NOMO-1 treated with dmso at 0.1 percent for 144 hours (cell line): ENCODE data around the gene CBLIF.
"Not testable (repeated sequence)": the region's sequence is repeated elsewhere in the genome, so short reads cannot be mapped to it uniquely, and the experiment has no call there.

Experiments used
- DNase-seq: peaks from one replicate; lab custom pipeline; 2025; ENCODE audit not compliant: unreplicated experiment; lab: John Stamatoyannopoulos, UW

The CBLIF gene

GRCh38 chr11:59800390-59801025 lies 44.8 kb downstream of the CBLIF start:
- DNase-seq: no peak

- DNase-seq: no peak
Measured at GRCh38 chr11:59794417-59794816, 50.9 kb downstream of the CBLIF start.

DNA sequence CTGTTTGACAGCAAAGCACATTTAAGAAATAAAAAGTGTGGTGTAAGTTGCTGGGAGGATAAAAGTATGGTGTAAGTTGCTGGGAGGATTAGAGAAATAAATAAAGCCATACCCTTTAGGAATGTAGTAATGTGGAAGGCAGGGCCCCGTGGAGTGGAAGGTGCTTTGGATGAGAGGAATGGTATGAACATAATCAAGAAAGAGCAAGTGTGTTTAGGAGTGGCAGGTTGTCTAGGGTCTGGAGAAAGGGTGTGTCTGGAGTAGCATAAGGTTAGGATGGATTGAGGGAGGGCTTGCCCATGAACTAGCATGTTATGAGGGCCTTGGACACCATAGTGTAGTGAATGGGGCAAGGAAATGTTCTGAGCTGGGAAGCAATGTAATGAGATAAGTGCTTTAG lies 52.8 kb downstream of the CBLIF start:
- no peak for DNase-seq

DNA sequence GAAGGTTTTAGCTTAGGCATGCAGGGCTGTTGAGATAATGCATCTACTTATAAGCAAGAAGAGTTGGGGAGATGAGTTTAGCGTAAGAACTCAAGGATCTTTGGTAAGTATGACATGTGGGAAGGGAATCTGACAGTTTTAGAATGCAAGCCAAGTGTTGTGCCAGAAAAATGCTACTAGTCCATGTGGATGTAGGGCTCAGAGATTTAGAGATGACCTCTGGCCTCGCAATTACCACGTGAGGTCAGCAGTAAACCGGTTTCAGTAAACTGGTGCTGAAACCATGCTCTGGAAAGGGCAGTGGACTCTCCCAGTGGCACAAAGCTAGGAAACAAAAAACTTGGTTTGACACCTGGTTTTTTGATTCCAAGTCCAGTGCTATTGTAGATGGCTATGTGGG lies 53.7 kb downstream of the CBLIF start:
- no peak for DNase-seq

- no peak for DNase-seq
Measured at GRCh38 chr11:59787816-59788215, 57.5 kb downstream of the CBLIF start.

DNA sequence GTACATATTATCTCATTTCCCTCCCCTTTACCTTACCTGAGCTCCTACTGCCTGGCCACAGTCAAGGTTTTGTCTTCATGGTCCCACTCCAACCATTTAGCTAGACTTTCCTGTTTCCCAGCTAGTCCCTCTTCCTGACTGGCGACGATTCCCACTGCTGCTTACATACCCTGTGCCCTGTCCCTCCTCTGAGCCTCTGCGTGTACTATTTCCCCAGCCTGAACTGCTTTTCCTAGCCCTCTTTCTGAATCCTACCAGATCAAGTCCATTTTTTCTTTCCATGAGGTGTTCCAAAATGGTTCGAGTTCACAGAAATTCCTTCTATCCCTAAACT lies 58.1 kb downstream of the CBLIF start:
- no peak for DNase-seq

DNA sequence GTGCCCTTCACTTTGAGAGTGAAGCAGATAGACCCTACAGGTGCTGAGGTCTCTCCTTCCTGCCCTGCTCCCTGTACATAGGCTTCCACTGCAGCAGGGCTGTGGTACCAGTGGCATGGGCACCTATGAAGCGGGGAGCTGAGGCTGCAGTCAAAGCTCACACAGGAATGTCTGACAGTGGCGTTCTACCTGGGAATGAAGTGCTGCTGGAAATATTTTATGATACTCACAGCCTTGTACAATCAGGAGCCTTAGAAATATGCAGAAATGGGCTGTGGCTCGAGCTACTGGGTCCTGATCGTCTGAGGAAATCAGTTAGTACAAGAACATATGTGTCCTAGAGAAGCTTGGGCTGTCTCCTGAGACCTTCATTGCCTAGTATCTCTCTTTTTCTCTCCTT lies 59.5 kb downstream of the CBLIF start:
- no peak for DNase-seq

- not testable (repeated sequence) for DNase-seq
Measured at GRCh38 chr11:59784441-59784840, 60.9 kb downstream of the CBLIF start.

DNA sequence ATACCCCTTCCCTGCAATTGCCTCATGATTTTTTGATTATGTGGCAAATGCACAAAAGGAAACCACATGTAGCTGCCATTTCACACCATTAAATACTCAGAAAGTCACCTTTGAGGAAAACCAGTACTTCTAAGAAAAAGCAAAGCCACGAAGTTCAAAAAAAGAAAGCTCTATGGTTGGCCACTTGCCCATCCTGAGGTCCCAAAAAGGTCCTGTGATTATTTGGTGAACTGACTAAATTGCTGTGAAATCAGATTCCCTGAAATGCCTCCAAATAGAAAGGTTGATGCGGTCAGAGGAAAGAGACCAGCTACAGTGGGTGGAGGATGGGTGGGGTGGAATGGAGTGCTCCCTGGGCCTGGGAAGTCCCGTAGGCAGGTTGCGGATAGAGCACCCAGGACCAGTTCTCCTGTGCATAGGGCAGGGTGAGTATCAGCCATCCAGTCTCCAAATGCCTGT lies 61.6 kb downstream of the CBLIF start:
- DNase-seq: no peak

DNA sequence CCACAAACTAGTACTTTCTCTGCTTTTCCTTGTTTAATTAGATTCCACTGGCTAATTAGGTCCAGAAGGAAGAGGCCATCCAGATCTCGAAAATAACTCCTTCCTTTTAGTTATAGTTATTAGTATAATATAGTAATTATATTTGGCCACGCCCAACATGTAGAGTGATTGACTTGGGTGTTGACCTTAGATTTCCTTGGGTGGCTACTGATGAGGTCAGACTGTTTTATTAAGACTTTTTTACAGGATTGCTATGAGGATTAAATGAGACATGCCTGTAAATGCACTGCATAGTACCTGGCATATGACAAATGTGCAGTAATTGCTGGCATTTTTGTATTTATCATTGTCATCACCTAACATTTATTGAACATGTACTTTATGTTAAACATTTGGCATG lies 63.2 kb downstream of the CBLIF start:
- no peak for DNase-seq

- DNase-seq: no peak
Measured at GRCh38 chr11:59779487-59779886, 65.8 kb downstream of the CBLIF start.
